Adrenal gland (tissue), 12 donors: ENCODE results near the gene CFAP74. TPM values are rescaled to one million over a fixed set of nuclear protein-coding genes. Genes with fewer than 3 reads are reported as not detected.
"Not testable (repeated sequence)": the region's sequence is repeated elsewhere in the genome, so short reads cannot be mapped to it uniquely, and the experiment has no call there.

ENCODE experiments used
- DNase-seq, 7 donors: peaks; one replicate each; pipeline ENCODE4 v3.0.0-alpha.2; 2019 to 2020
- H3K27ac ChIP-seq, 5 donors: fragments of 200-600 bp; sonication (generic) in 4 of 5; 1 replicate in 3 of 5; 2 replicates in 2 of 5; pipeline versions ENCODE4 v1.5.1 to v1.8.0; 2016 to 2020; ENCODE audit warnings: mild to moderate bottlenecking in 1 of 5
- H3K27me3 ChIP-seq: fragments of 200-600 bp; 2 replicates; pipeline ENCODE4 v1.8.0; 2021
- H3K36me3 ChIP-seq, 2 donors: fragments of 200-600 bp; replicated peaks in 1 of 2; 1 replicate in 1 of 2; 2 replicates in 1 of 2; pipeline versions ENCODE4 v1.5.1 to v1.8.0; 2018 to 2022
- H3K4me1 ChIP-seq, 2 donors: fragments of 200-600 bp; replicated peaks in 1 of 2; 1 replicate in 1 of 2; 2 replicates in 1 of 2; pipeline versions ENCODE4 v1.5.1 to v1.8.0; 2018 to 2021
- H3K4me3 ChIP-seq, 4 donors: fragments of 200-600 bp; sonication (generic) in 3 of 4; one replicate each; pipeline ENCODE4 v1.5.1; 2016 to 2018
- H3K9me3 ChIP-seq, 3 donors: fragments of 200-600 bp; sonication (generic) in 1 of 3; replicated peaks in 1 of 3; 1 replicate in 2 of 3; 2 replicates in 1 of 3; pipeline versions ENCODE4 v1.5.1 to v1.8.0; 2016 to 2021
- CTCF ChIP-seq, 6 experiments: fragments of 450-650 bp in 4 of 6; fragments of 200-600 bp in 2 of 6; sonication (generic) in 1 of 6; IDR thresholded peaks; 1 replicate in 5 of 6; 2 replicates in 1 of 6; pipeline versions ENCODE4 v1.5.1 to v1.8.0; 2016 to 2021; ENCODE audit warnings: antibody characterized with exemption in 6 of 6, mild to moderate bottlenecking in 2 of 6, moderate library complexity in 1 of 6
- POLR2A ChIP-seq, 2 donors: fragments of 450-650 bp; IDR thresholded peaks; one replicate each; pipeline ENCODE4 v1.6.1; 2017; ENCODE audit warnings: antibody characterized with exemption in 2 of 2, mild to moderate bottlenecking in 2 of 2, moderate library complexity in 1 of 2
- WGBS, 4 donors: extraction: QIAGEN DNeasy Blood & Tissue Kit in 2 of 4; methylation state at CpG; one replicate each; pipeline versions ENCODE4 v1.1.5 to v1.1.7; 2013 to 2017; 5-methylcytosine and 5-hydroxymethylcytosine counted together
- intact Hi-C, 2 donors: fragments of 100-400 bp; cut with DNase I; formaldehyde crosslinking; loops; one replicate each; pipeline versions ENCODE4 v1.14.1 to v1.15.0; 2022 to 2023
- polyA plus RNA-seq, 3 donors: library from polyadenylated mRNA; stranded (reverse); fragments of 200-250 nt in 2 of 3; fragments of 350-450 nt in 1 of 3; fragmentation: Illumina TruSeq in 1 of 3; extraction: RNeasy Lipid Tissue Mini Kit (QIAGEN cat#74804) in 1 of 3; gene quantifications; one replicate each; pipeline ENCODE4 v1.2.3, GENCODE V29; 2013 to 2014
- total RNA-seq, 9 donors: library from RNA; depleted of rRNA in 4 of 9; stranded (reverse); fragments of >200 nt in 4 of 9; fragments of 120-200 nt in 1 of 9; fragmentation: NEBNext Ultra II Directional in 1 of 9; extraction: Animal tissue kit (Norgen Biotek cat#: 25700) in 1 of 9; gene quantifications; one replicate each; pipeline versions ENCODE4 v1.1.0 to v1.2.4, GENCODE V29; 2013 to 2023
- donor health status: healthy with polysubstance abuse.
- donor health status: Bipolar disorder and iron deficiency.
- donor health status: DM: yes; HTN: yes; CAD: no.
- donor health status: DM: no; HTN: no; CAD: no.
- donor health status: DM: no; HTN: no; CAD: no.
- donor health status: DM: yes; HTN: yes; CAD: no.

Gene CFAP74
- total and polyA plus RNA-seq, 12 donors: 0.11 to 7.6 (median 2.8) TPM; not detected in 1

- 87 to 95% (median 89%) methylated on average over 7 to 24 of the region's 24 CpGs for WGBS, 4 donors
- no peaks in the 10 kb centered on the region for H3K27me3 ChIP-seq
- intact Hi-C loops: no loop called here
Observed at GRCh38 chr1:1986451-1987141, 17.0 kb downstream of the CFAP74 start.

GRCh38 chr1:1985375-1986050, 18.1 kb downstream of the CFAP74 start:
- Histone ChIP-seq H3K9me3 (no peaks in the 10 kb centered on the region), H3K27me3 (no peaks in the 10 kb centered on the region), H3K36me3 (no peaks in the 10 kb centered on the region), H3K4me1 (peaks cover 18 to 20% of the 10 kb centered on the region in 2 donors), H3K27ac (no peak overlapping the region), H3K4me3 (no peak overlapping the region)
- 87 to 96% (median 93%) methylated on average over 16 to 32 of the region's 32 CpGs for WGBS, 4 donors
- intact Hi-C loops: no loop called here
- TF ChIP-seq CTCF (IDR thresholded peaks at IDR 0.05) (no peak), POLR2A (IDR thresholded peaks at IDR 0.05) (no peak)
- DNase-seq: no peak

More at GRCh38 chr1:1986451-1987141, 17.0 kb downstream of the CFAP74 start:
- Histone ChIP-seq H3K27ac (no peak overlapping the region), H3K4me3 (no peak overlapping the region), H3K4me1 (peaks cover 22 to 29% of the 10 kb centered on the region in 2 donors), H3K36me3 (no peaks in the 10 kb centered on the region), H3K9me3 (no peaks in the 10 kb centered on the region)
- no peak for DNase-seq
- no peak for TF ChIP-seq POLR2A (IDR thresholded peaks at IDR 0.05)
- TF ChIP-seq CTCF (IDR thresholded peaks at IDR 0.05): no peak

- no peak overlapping the region for H3K27ac ChIP-seq
- WGBS, 4 donors: 88 to 96% (median 91%) methylated on average over 8 to 17 of the region's 17 CpGs
- H3K4me1 ChIP-seq: peaks cover 12 to 13% of the 10 kb centered on the region in 2 donors
- H3K9me3 ChIP-seq: no peaks in the 10 kb centered on the region
- no peaks in the 10 kb centered on the region for H3K36me3 ChIP-seq
- intact Hi-C loops: no loop called here
- no peak overlapping the region for H3K4me3 ChIP-seq
- DNase-seq: no peak
- no peak for TF ChIP-seq CTCF (IDR thresholded peaks at IDR 0.05)
- TF ChIP-seq POLR2A (IDR thresholded peaks at IDR 0.05): no peak
- H3K27me3 ChIP-seq: no peaks in the 10 kb centered on the region
Observed at GRCh38 chr1:1984560-1985070, 19.0 kb downstream of the CFAP74 start.

GRCh38 chr1:1982379-1983232, 21.0 kb downstream of the CFAP74 start:
- Histone ChIP-seq H3K36me3 (no peaks in the 10 kb centered on the region), H3K4me1 (no peaks in the 10 kb centered on the region), H3K27ac (no peak overlapping the region), H3K9me3 (no peaks in the 10 kb centered on the region), H3K4me3 (no peak overlapping the region), H3K27me3 (no peaks in the 10 kb centered on the region)
- WGBS, 4 donors: 88 to 90% (median 89%) methylated on average over 26 to 36 of the region's 36 CpGs
- intact Hi-C loops: no loop called here
- no peak for DNase-seq
- no peak for TF ChIP-seq POLR2A (IDR thresholded peaks at IDR 0.05)
- TF ChIP-seq CTCF (IDR thresholded peaks at IDR 0.05): no peak

- H3K9me3 ChIP-seq, DNase-seq, H3K27me3 ChIP-seq, H3K4me3 ChIP-seq, H3K36me3 ChIP-seq, intact Hi-C loops, H3K4me1 ChIP-seq, H3K27ac ChIP-seq: not testable (repeated sequence)
- 87 to 96% (median 93%) methylated on average over 19 to 71 of the region's 73 CpGs for WGBS, 4 donors
Observed at GRCh38 chr1:1981631-1982327, 21.8 kb downstream of the CFAP74 start.
